Fibroblast of the conjunctiva (primary cell): ENCODE results near the gene TFF1.

Experiments
- DNase-seq: peaks from one replicate; pipeline ENCODE4 v3.0.0-alpha.2; 2010; ENCODE audit warnings: low read depth

The TFF1 gene

GRCh38 chr21:42362700-42363099 is 3.6 kb downstream of the TFF1 start:
- DNase-seq: no peak

GRCh38 chr21:42362198-42362597 is 4.1 kb downstream of the TFF1 start:
- DNase-seq: no peak

- DNase-seq: no peak
Measured at GRCh38 chr21:42361286-42361685, 5.0 kb downstream of the TFF1 start.

GRCh38 chr21:42360317-42360716 is 6.0 kb downstream of the TFF1 start:
- DNase-seq: no peak

- DNase-seq: no peak
Measured at GRCh38 chr21:42358937-42359336, 7.4 kb downstream of the TFF1 start.

- no peak for DNase-seq
Measured at GRCh38 chr21:42358261-42358660, 8.1 kb downstream of the TFF1 start.

GRCh38 chr21:42357307-42357706 is 9.0 kb downstream of the TFF1 start:
- DNase-seq: no peak

GRCh38 chr21:42356650-42357049 is 9.7 kb downstream of the TFF1 start:
- no peak for DNase-seq

- no peak for DNase-seq
Measured at GRCh38 chr21:42356046-42356445, 10.3 kb downstream of the TFF1 start.

- DNase-seq: no peak
Measured at GRCh38 chr21:42353623-42354022, 12.7 kb downstream of the TFF1 start.

GRCh38 chr21:42352441-42353095 is 13.8 kb downstream of the TFF1 start:
- no peak for DNase-seq

- no peak for DNase-seq
Measured at GRCh38 chr21:42351626-42352440, 14.5 kb downstream of the TFF1 start.

- no peak for DNase-seq
Measured at GRCh38 chr21:42350927-42351426, 15.4 kb downstream of the TFF1 start, which contains the start of gene TFF2. TSS of gene TFF2 (minus strand) at chr21:42350994. CDS start at chr21:42350957, 37 bp downstream.

GRCh38 chr21:42350318-42350910 is 15.9 kb downstream of the TFF1 start:
- no peak for DNase-seq

GRCh38 chr21:42349420-42350317 is 16.7 kb downstream of the TFF1 start:
- DNase-seq: no peak

- DNase-seq: no peak
Measured at GRCh38 chr21:42348762-42349161, 17.6 kb downstream of the TFF1 start.

GRCh38 chr21:42347601-42348327 is 18.6 kb downstream of the TFF1 start:
- no peak for DNase-seq

- DNase-seq: no peak
Measured at GRCh38 chr21:42346866-42347600, 19.3 kb downstream of the TFF1 start.

GRCh38 chr21:42346441-42346840 is 19.9 kb downstream of the TFF1 start:
- no peak for DNase-seq

GRCh38 chr21:42344631-42345030 is 21.7 kb downstream of the TFF1 start:
- no peak for DNase-seq
